AG09309 (cell line): ENCODE results near the gene ZNF446.
"Not testable (repeated sequence)": the region's sequence is repeated elsewhere in the genome, so short reads cannot be mapped to it uniquely, and the experiment has no call there.

Experiments
- DNase-seq: peaks from one replicate; pipeline ENCODE4 v3.0.0-alpha.2; 2010; ENCODE audit warnings: low read depth
- H3K4me3 ChIP-seq: 2 replicates; pipeline ENCODE4 v1.5.1; 2011; ENCODE audit warnings: mild to moderate bottlenecking, low read depth, low read length, moderate library complexity; ENCODE audit not compliant: control insufficient read depth
- CTCF ChIP-seq: IDR thresholded peaks from 2 replicates; pipeline ENCODE4 v1.5.1; 2011; ENCODE audit warnings: mild to moderate bottlenecking, low read depth, low read length, inconsistent platforms; ENCODE audit not compliant: insufficient read depth, control insufficient read depth; ENCODE audit errors: missing control alignments

Gene ZNF446

GRCh38 chr19:58475714-58476497 lies at the start of gene ZNF446:
TSS of gene ZNF446 (plus strand) at chr19:58476352. CDS start at chr19:58477219, 867 bp downstream.
- peak; percentile 84 for DNase-seq
- peak within 1 kb of the TSS; percentile 71 for H3K4me3 ChIP-seq
- no peak for TF ChIP-seq CTCF

DNA sequence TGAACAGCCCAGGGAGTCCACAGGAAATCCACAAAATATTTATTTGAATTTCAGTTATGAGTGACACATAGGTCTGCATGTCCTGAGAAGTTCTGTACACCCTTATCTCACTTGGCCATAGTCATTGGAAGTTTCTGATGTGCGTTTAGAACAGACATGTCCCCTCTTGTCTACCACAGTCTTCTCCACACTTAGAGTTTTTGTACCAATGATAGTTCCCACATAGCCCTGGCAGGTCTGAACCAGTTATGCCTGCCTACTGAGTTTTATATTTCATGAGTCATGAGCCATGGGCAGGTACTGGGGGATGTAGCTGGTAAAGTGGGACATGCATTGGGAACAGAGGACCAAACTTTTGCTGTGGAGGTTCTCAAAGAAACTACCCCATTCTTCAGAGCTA lies 47.5 kb upstream of the ZNF446 start:
- no peak for DNase-seq
- no peak for TF ChIP-seq CTCF
- no peak overlapping the region for H3K4me3 ChIP-seq

- TF ChIP-seq CTCF: no peak
- no peak overlapping the region for H3K4me3 ChIP-seq
- no peak for DNase-seq
Measured at GRCh38 chr19:58429745-58430144, 46.4 kb upstream of the ZNF446 start.

DNA sequence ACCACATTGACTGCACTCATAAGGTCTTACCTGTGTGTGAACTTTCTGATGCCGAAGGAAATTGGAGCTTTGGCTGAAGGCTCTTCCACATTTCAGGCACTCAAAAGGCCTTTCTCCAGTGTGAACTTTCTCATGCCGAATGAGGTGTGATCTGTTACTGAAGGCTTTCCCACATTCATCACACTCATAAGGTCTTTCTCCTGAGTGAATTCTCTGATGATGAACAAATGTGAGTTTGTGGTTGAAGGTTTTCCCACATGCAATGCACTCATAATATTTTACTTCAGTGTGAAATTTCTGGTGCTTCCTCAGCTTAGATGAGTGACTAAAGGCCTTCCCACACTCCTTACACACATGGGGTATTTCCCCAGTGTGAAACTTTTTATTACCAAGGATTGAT lies 41.9 kb upstream of the ZNF446 start:
- DNase-seq: no peak
- H3K4me3 ChIP-seq: no peak overlapping the region
- TF ChIP-seq CTCF: no peak

GRCh38 chr19:58439576-58440554 lies 36.3 kb upstream of the ZNF446 start, which contains the start of gene ZNF132:
TSS of gene ZNF132 (minus strand) at chr19:58440153. CDS start at chr19:58439821, 332 bp downstream.
- TF ChIP-seq CTCF: no peak
- H3K4me3 ChIP-seq: peak within 1 kb of the TSS; percentile 68

DNA sequence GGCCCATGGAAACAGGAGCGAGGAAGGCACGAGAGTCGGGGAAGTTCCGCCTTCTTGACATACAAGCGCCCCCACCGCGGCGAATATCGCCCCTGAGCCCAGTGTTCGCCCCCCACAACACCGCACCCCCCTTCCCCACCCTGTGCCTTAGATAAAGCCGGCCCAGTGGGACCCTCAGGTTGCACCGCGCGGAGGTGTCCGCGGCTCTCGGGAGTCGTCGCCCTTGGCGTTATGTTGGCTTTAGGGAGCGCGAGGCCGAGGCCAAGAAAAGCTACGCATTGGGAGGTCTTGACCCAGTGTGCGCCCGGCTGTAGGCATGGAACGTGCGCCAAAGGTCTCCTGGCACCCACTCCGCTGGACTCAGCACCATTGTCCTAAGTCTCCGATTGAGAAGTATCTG lies 35.6 kb upstream of the ZNF446 start:
- TF ChIP-seq CTCF: no peak
- no peak for DNase-seq
- H3K4me3 ChIP-seq: peak overlapping the region; percentile 68

More at GRCh38 chr19:58439576-58440554, 36.3 kb upstream of the ZNF446 start, which contains the start of gene ZNF132:
- DNase-seq: peak; percentile 99

- H3K4me3 ChIP-seq, DNase-seq: not testable (repeated sequence)
Measured at GRCh38 chr19:58442986-58443385, 33.2 kb upstream of the ZNF446 start.

DNA sequence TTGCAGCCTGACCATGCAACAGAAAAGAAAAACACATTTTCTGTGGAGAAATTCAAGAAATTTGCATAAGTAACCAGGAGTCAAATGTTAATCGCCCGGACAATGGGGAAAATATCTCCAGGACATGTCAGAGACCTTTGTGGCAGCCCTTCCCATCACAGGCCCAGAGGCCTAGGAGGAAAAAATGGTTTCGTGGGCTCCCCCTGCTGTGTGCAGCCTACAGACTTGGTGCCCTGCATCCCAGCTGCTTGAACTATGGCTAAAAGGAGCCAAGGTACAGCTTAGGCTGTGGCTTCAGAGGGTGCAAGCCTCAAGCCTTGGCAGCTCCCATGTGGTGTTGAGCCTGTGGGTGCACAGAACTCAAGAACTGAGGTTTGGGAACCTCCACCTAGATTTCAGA lies 27.3 kb upstream of the ZNF446 start:
- not testable (repeated sequence) for DNase-seq, H3K4me3 ChIP-seq

- not testable (repeated sequence) for DNase-seq, H3K4me3 ChIP-seq
Measured at GRCh38 chr19:58449980-58450379, 26.2 kb upstream of the ZNF446 start.
